ENCODE results near the gene ACBD6.

ACBD6 gene

GRCh38 chr1:180353945-180354344 is 148.4 kb downstream of the ACBD6 start:
- H3K36me3 ChIP-seq (ENCODE audit: control insufficient read depth in 4 of 4, insufficient read depth in 4 of 4, low read length in 3 of 4), result no peaks in the 10 kb centered on the region
- 83% methylated on average over 1 of the region's 2 CpGs for WGBS (ENCODE audit: insufficient coverage)
- DNase-seq, result no peak
- no peak overlapping the region for H3K27ac ChIP-seq (ENCODE audit: insufficient read depth in 1 of 2, low read depth in 1 of 2, low read length in 2 of 2, poor library complexity in 1 of 2, severe bottlenecking in 2 of 2)
- H3K9me3 ChIP-seq (ENCODE audit: control extremely low read depth in 1 of 5, control insufficient read depth in 4 of 5, insufficient read depth in 2 of 5, low read depth in 1 of 5, low read length in 4 of 5), result no peaks in the 10 kb centered on the region
- ChIA-PET CTCF (interaction anchor here (0.7 to 1.0 kb wide), 2 partner anchors 11 to 175 kb away, joined by 3 read pairs; no protein-coding TSS in a partner anchor), POLR2A (no interaction called here)
- H3K27me3 ChIP-seq (replicated peaks in 2 of 5; ENCODE audit: control insufficient read depth in 4 of 5, insufficient read depth in 5 of 5, low read length in 4 of 5), result no peaks in the 10 kb centered on the region
- no peak overlapping the region for H3K4me3 ChIP-seq (ENCODE audit: control insufficient read depth in 1 of 7, extremely low read depth in 1 of 7, insufficient read depth in 4 of 7, low read depth in 2 of 7, low read length in 6 of 7)
- no peaks in the 10 kb centered on the region for H3K4me1 ChIP-seq (ENCODE audit: control extremely low read depth in 1 of 4, control insufficient read depth in 4 of 4, insufficient read depth in 4 of 4, low read length in 3 of 4)

GRCh38 chr1:180352588-180352987 is 149.8 kb downstream of the ACBD6 start:
- no peak for DNase-seq

GRCh38 chr1:180352021-180352420 is 150.4 kb downstream of the ACBD6 start:
- CTCF ChIA-PET, result no interaction called here
- DNase-seq, result no peak
- Histone ChIP-seq H3K27ac (ENCODE audit: insufficient read depth in 1 of 2, low read depth in 1 of 2, low read length in 2 of 2, poor library complexity in 1 of 2, severe bottlenecking in 2 of 2) (no peak overlapping the region), H3K4me3 (ENCODE audit: control insufficient read depth in 1 of 7, extremely low read depth in 1 of 7, insufficient read depth in 4 of 7, low read depth in 2 of 7, low read length in 6 of 7) (no peak overlapping the region), H3K27me3 (replicated peaks in 2 of 5; ENCODE audit: control insufficient read depth in 4 of 5, insufficient read depth in 5 of 5, low read length in 4 of 5) (no peaks in the 10 kb centered on the region), H3K9me3 (ENCODE audit: control extremely low read depth in 1 of 5, control insufficient read depth in 4 of 5, insufficient read depth in 2 of 5, low read depth in 1 of 5, low read length in 4 of 5) (no peaks in the 10 kb centered on the region), H3K36me3 (ENCODE audit: control insufficient read depth in 4 of 4, insufficient read depth in 4 of 4, low read length in 3 of 4) (no peaks in the 10 kb centered on the region), H3K4me1 (ENCODE audit: control extremely low read depth in 1 of 4, control insufficient read depth in 4 of 4, insufficient read depth in 4 of 4, low read length in 3 of 4) (no peaks in the 10 kb centered on the region)
- POLR2A ChIA-PET, result no interaction called here
- 100% methylated on average over 2 of the region's 4 CpGs for whole genome bisulfite sequencing (ENCODE audit: insufficient coverage)

More at GRCh38 chr1:180352588-180352987, 149.8 kb downstream of the ACBD6 start:
- no peaks in the 10 kb centered on the region for H3K27me3 ChIP-seq (replicated peaks in 2 of 5; ENCODE audit: control insufficient read depth in 4 of 5, insufficient read depth in 5 of 5, low read length in 4 of 5)
- H3K9me3 ChIP-seq (ENCODE audit: control extremely low read depth in 1 of 5, control insufficient read depth in 4 of 5, insufficient read depth in 2 of 5, low read depth in 1 of 5, low read length in 4 of 5), result no peaks in the 10 kb centered on the region
- no peak overlapping the region for H3K27ac ChIP-seq (ENCODE audit: insufficient read depth in 1 of 2, low read depth in 1 of 2, low read length in 2 of 2, poor library complexity in 1 of 2, severe bottlenecking in 2 of 2)
- ChIA-PET CTCF (no interaction called here), POLR2A (no interaction called here)
- H3K36me3 ChIP-seq (ENCODE audit: control insufficient read depth in 4 of 4, insufficient read depth in 4 of 4, low read length in 3 of 4), result no peaks in the 10 kb centered on the region
- WGBS (ENCODE audit: insufficient coverage), result no CpG with 5 or more reads among the region's 2 CpGs
- H3K4me3 ChIP-seq (ENCODE audit: control insufficient read depth in 1 of 7, extremely low read depth in 1 of 7, insufficient read depth in 4 of 7, low read depth in 2 of 7, low read length in 6 of 7), result no peak overlapping the region
- no peaks in the 10 kb centered on the region for H3K4me1 ChIP-seq (ENCODE audit: control extremely low read depth in 1 of 4, control insufficient read depth in 4 of 4, insufficient read depth in 4 of 4, low read length in 3 of 4)

GRCh38 chr1:180345148-180345547 is 157.2 kb downstream of the ACBD6 start:
- DNase-seq, result no peak
- Histone ChIP-seq H3K4me3 (ENCODE audit: control insufficient read depth in 1 of 7, extremely low read depth in 1 of 7, insufficient read depth in 4 of 7, low read depth in 2 of 7, low read length in 6 of 7) (no peak overlapping the region), H3K27ac (ENCODE audit: insufficient read depth in 1 of 2, low read depth in 1 of 2, low read length in 2 of 2, poor library complexity in 1 of 2, severe bottlenecking in 2 of 2) (no peak overlapping the region), H3K9me3 (ENCODE audit: control extremely low read depth in 1 of 5, control insufficient read depth in 4 of 5, insufficient read depth in 2 of 5, low read depth in 1 of 5, low read length in 4 of 5) (no peaks in the 10 kb centered on the region), H3K4me1 (ENCODE audit: control extremely low read depth in 1 of 4, control insufficient read depth in 4 of 4, insufficient read depth in 4 of 4, low read length in 3 of 4) (peaks cover 0 to 15% (median 3%) of the 10 kb centered on the region in 4 experiments), H3K27me3 (replicated peaks in 2 of 5; ENCODE audit: control insufficient read depth in 4 of 5, insufficient read depth in 5 of 5, low read length in 4 of 5) (no peaks in the 10 kb centered on the region), H3K36me3 (ENCODE audit: control insufficient read depth in 4 of 4, insufficient read depth in 4 of 4, low read length in 3 of 4) (peaks cover 0 to 4% (median 1%) of the 10 kb centered on the region in 4 experiments)
- ChIA-PET POLR2A (no interaction called here), CTCF (interaction anchor here (1.1 kb wide), 1 partner anchor 134 kb away, joined by 3 read pairs; no protein-coding TSS in a partner anchor)

GRCh38 chr1:180343921-180344769 is 158.2 kb downstream of the ACBD6 start:
- H3K4me1 ChIP-seq (ENCODE audit: control extremely low read depth in 1 of 4, control insufficient read depth in 4 of 4, insufficient read depth in 4 of 4, low read length in 3 of 4), result peaks cover 0 to 15% (median 3%) of the 10 kb centered on the region in 4 experiments
- no CpG with 5 or more reads among the region's 1 CpG for WGBS (ENCODE audit: insufficient coverage)
- H3K9me3 ChIP-seq (ENCODE audit: control extremely low read depth in 1 of 5, control insufficient read depth in 4 of 5, insufficient read depth in 2 of 5, low read depth in 1 of 5, low read length in 4 of 5), result no peaks in the 10 kb centered on the region
- H3K4me3 ChIP-seq (ENCODE audit: control insufficient read depth in 1 of 7, extremely low read depth in 1 of 7, insufficient read depth in 4 of 7, low read depth in 2 of 7, low read length in 6 of 7), result no peak overlapping the region
- H3K27me3 ChIP-seq (replicated peaks in 2 of 5; ENCODE audit: control insufficient read depth in 4 of 5, insufficient read depth in 5 of 5, low read length in 4 of 5), result no peaks in the 10 kb centered on the region
- CTCF ChIA-PET, result interaction anchor here (1.1 kb wide), 1 partner anchor 135 kb away, joined by 3 read pairs; no protein-coding TSS in a partner anchor
- H3K27ac ChIP-seq (ENCODE audit: insufficient read depth in 1 of 2, low read depth in 1 of 2, low read length in 2 of 2, poor library complexity in 1 of 2, severe bottlenecking in 2 of 2), result no peak overlapping the region
- POLR2A ChIA-PET, result no interaction called here
- peaks cover 0 to 4% (median 2%) of the 10 kb centered on the region in 4 experiments for H3K36me3 ChIP-seq (ENCODE audit: control insufficient read depth in 4 of 4, insufficient read depth in 4 of 4, low read length in 3 of 4)
- DNase-seq, result peak; percentile 24 to 85 (median 80)

- no peak for DNase-seq
- ChIA-PET CTCF (no interaction called here), POLR2A (no interaction called here)
- Histone ChIP-seq H3K4me3 (ENCODE audit: control insufficient read depth in 1 of 7, extremely low read depth in 1 of 7, insufficient read depth in 4 of 7, low read depth in 2 of 7, low read length in 6 of 7) (no peak overlapping the region), H3K27ac (ENCODE audit: insufficient read depth in 1 of 2, low read depth in 1 of 2, low read length in 2 of 2, poor library complexity in 1 of 2, severe bottlenecking in 2 of 2) (no peak overlapping the region), H3K4me1 (ENCODE audit: control extremely low read depth in 1 of 4, control insufficient read depth in 4 of 4, insufficient read depth in 4 of 4, low read length in 3 of 4) (no peaks in the 10 kb centered on the region), H3K9me3 (ENCODE audit: control extremely low read depth in 1 of 5, control insufficient read depth in 4 of 5, insufficient read depth in 2 of 5, low read depth in 1 of 5, low read length in 4 of 5) (peaks cover 1 to 24% (median 6%) of the 10 kb centered on the region in 5 experiments), H3K27me3 (replicated peaks in 2 of 5; ENCODE audit: control insufficient read depth in 4 of 5, insufficient read depth in 5 of 5, low read length in 4 of 5) (no peaks in the 10 kb centered on the region), H3K36me3 (ENCODE audit: control insufficient read depth in 4 of 4, insufficient read depth in 4 of 4, low read length in 3 of 4) (peaks cover 0 to 17% (median 6%) of the 10 kb centered on the region in 4 experiments)
- WGBS (ENCODE audit: insufficient coverage), result 100% methylated on average over 3 of the region's 6 CpGs
Observed at GRCh38 chr1:180327089-180327488, 175.3 kb downstream of the ACBD6 start.

GRCh38 chr1:180312926-180313325 is 189.5 kb downstream of the ACBD6 start:
- no peak for DNase-seq
- H3K27me3 ChIP-seq (replicated peaks in 2 of 5; ENCODE audit: control insufficient read depth in 4 of 5, insufficient read depth in 5 of 5, low read length in 4 of 5), result no peaks in the 10 kb centered on the region
- WGBS (ENCODE audit: insufficient coverage), result no CpG with 5 or more reads among the region's 2 CpGs
- CTCF ChIA-PET, result interaction anchor here (1.1 kb wide), 1 partner anchor 32 kb away, joined by 3 read pairs; no protein-coding TSS in a partner anchor
- no peak overlapping the region for H3K4me3 ChIP-seq (ENCODE audit: control insufficient read depth in 1 of 7, extremely low read depth in 1 of 7, insufficient read depth in 4 of 7, low read depth in 2 of 7, low read length in 6 of 7)
- H3K4me1 ChIP-seq (ENCODE audit: control extremely low read depth in 1 of 4, control insufficient read depth in 4 of 4, insufficient read depth in 4 of 4, low read length in 3 of 4), result no peaks in the 10 kb centered on the region
- no peak overlapping the region for H3K27ac ChIP-seq (ENCODE audit: insufficient read depth in 1 of 2, low read depth in 1 of 2, low read length in 2 of 2, poor library complexity in 1 of 2, severe bottlenecking in 2 of 2)
- H3K36me3 ChIP-seq (ENCODE audit: control insufficient read depth in 4 of 4, insufficient read depth in 4 of 4, low read length in 3 of 4), result peaks cover 7 to 16% (median 14%) of the 10 kb centered on the region in 4 experiments
- no peaks in the 10 kb centered on the region for H3K9me3 ChIP-seq (ENCODE audit: control extremely low read depth in 1 of 5, control insufficient read depth in 4 of 5, insufficient read depth in 2 of 5, low read depth in 1 of 5, low read length in 4 of 5)
- POLR2A ChIA-PET, result no interaction called here

All from common myeloid progenitor, CD34-positive (primary cell).